Endothelial cell of umbilical vein (primary cell): Measurements from ENCODE around the gene LHX3. TPM values are rescaled to one million over a fixed set of nuclear protein-coding genes. Genes with fewer than 3 reads are reported as not detected.

Experiments
- BruUV-seq: library from RNA; stranded (reverse); fragments of 400-500 nt; replicated peaks from 2 replicates; lab custom pipeline; 2021; lab: Mats Ljungman, UMichigan
- CTCF ChIA-PET: fragments of 300-600, 350-600 bp; sonication (Branson Sonifier 250); formaldehyde crosslinking; loops from one replicate; lab custom pipeline; 2021; ENCODE audit warnings: antibody characterized with exemption, inconsistent platforms; lab: Charles Lee
- POLR2A ChIA-PET: fragments of 300-600, 350-600 bp; sonication (Branson Sonifier 250); formaldehyde crosslinking; loops from one replicate; lab custom pipeline; 2021; ENCODE audit warnings: antibody characterized with exemption, inconsistent platforms; lab: Charles Lee
- DNase-seq: peaks from one replicate; pipeline ENCODE4 v3.0.0-alpha.2; 2011; ENCODE audit warnings: low read depth, low spot score
- FAIRE-seq: peaks from 2 replicates; lab custom pipeline; 2011; peaks lifted over from hg19 to GRCh38; lab: Jason Lieb, UNC
- H2AFZ ChIP-seq: 2 replicates; pipeline ENCODE4 v1.6.0; 2012; ENCODE audit warnings: low read depth, low read length, control low read depth, inconsistent platforms
- H3K27ac ChIP-seq: 2 replicates; pipeline ENCODE4 v1.5.1; 2011; ENCODE audit warnings: low read depth, mild to moderate bottlenecking, control low read depth, low read length, moderate library complexity; ENCODE audit not compliant: insufficient read depth
- H3K27me3 ChIP-seq, 2 experiments: 2 replicates each; pipeline versions ENCODE4 v1.6.0 to v1.6.1; 2011; ENCODE audit warnings: low read length in 2 of 2, mixed read lengths in 1 of 2; ENCODE audit not compliant: control insufficient read depth in 2 of 2, insufficient read depth in 2 of 2
- H3K36me3 ChIP-seq, 2 experiments: 2 replicates in 1 of 2; 3 replicates in 1 of 2; pipeline ENCODE4 v1.5.1; 2011; ENCODE audit warnings: low read length in 2 of 2, mild to moderate bottlenecking in 1 of 2, moderate library complexity in 1 of 2; ENCODE audit not compliant: control insufficient read depth in 2 of 2, insufficient read depth in 2 of 2; ENCODE audit errors: extremely low read depth in 1 of 2
- H3K4me1 ChIP-seq: 3 replicates; pipeline ENCODE4 v1.5.1; 2011; ENCODE audit warnings: mild to moderate bottlenecking, low read length; ENCODE audit not compliant: control insufficient read depth, insufficient read depth; ENCODE audit errors: extremely low read depth
- H3K4me2 ChIP-seq: 2 replicates; pipeline ENCODE4 v1.6.1; 2011; ENCODE audit warnings: low read length, control low read depth, mixed read lengths; ENCODE audit not compliant: insufficient read depth
- H3K4me3 ChIP-seq, 3 experiments: fragments of 200-600 bp in 1 of 3; sonication (generic), shearing (Covaris generic) in 1 of 3; replicated peaks in 1 of 3; 2 replicates each; pipeline ENCODE4 v1.5.1; 2011 to 2016; ENCODE audit warnings: control low read depth in 3 of 3, low read length in 3 of 3, mild to moderate bottlenecking in 2 of 3, inconsistent platforms in 1 of 3, low read depth in 1 of 3, moderate library complexity in 1 of 3; ENCODE audit not compliant: insufficient read depth in 1 of 3
- H3K79me2 ChIP-seq: 2 replicates; pipeline ENCODE4 v1.6.0; 2012; ENCODE audit warnings: low read length, inconsistent platforms; ENCODE audit not compliant: control insufficient read depth, insufficient read depth
- H3K9ac ChIP-seq: replicated peaks from 2 replicates; pipeline ENCODE3; 2011; ENCODE audit warnings: low read length, control low read depth; ENCODE audit not compliant: insufficient read depth; ENCODE audit errors: extremely low read depth
- H3K9me1 ChIP-seq: replicated peaks from 3 replicates; pipeline ENCODE4 v1.6.0; 2011; ENCODE audit warnings: mild to moderate bottlenecking, low read length; ENCODE audit not compliant: control insufficient read depth, insufficient read depth; ENCODE audit errors: extremely low read depth
- H3K9me3 ChIP-seq: replicated peaks from 2 replicates; pipeline ENCODE4 v1.5.1; 2012; ENCODE audit warnings: low read length, inconsistent platforms; ENCODE audit not compliant: control insufficient read depth, insufficient read depth
- H4K20me1 ChIP-seq: replicated peaks from 2 replicates; pipeline ENCODE3; 2011; ENCODE audit warnings: mild to moderate bottlenecking, low read length; ENCODE audit not compliant: control insufficient read depth, insufficient read depth; ENCODE audit errors: extremely low read depth
- EZH2 ChIP-seq: IDR thresholded peaks from 2 replicates; pipeline ENCODE4 v1.6.1; 2012; ENCODE audit warnings: borderline replicate concordance, low read depth, mild to moderate bottlenecking, moderate library complexity, low read length, inconsistent platforms; ENCODE audit not compliant: severe bottlenecking
- FOS ChIP-seq: IDR thresholded peaks from 2 replicates; pipeline ENCODE4 v1.6.1; 2011; ENCODE audit warnings: mild to moderate bottlenecking, low read length, moderate library complexity, borderline replicate concordance; ENCODE audit not compliant: insufficient read depth
- GATA2 ChIP-seq: IDR thresholded peaks from 2 replicates; pipeline ENCODE4 v1.7.0; 2011; ENCODE audit warnings: low read depth, mild to moderate bottlenecking, moderate library complexity, mixed read lengths, low read length; ENCODE audit not compliant: insufficient read length, insufficient read depth
- JUN ChIP-seq: IDR thresholded peaks from 2 replicates; pipeline ENCODE4 v1.6.1; 2011; ENCODE audit warnings: borderline replicate concordance, low read depth; ENCODE audit not compliant: insufficient read length, insufficient read depth
- MYC ChIP-seq: IDR thresholded peaks from one replicate; pipeline ENCODE4 v1.6.1; 2011; ENCODE audit warnings: mild to moderate bottlenecking, low read depth, low read length
- POLR2A ChIP-seq: IDR thresholded peaks from 2 replicates; pipeline ENCODE4 v1.6.1; 2012; ENCODE audit warnings: low read depth, mild to moderate bottlenecking, control low read depth, low read length
- dilution Hi-C: fragments of 300-500 bp; cut with MboI; formaldehyde crosslinking; loops from one replicate; pipeline ENCODE4 v1.15.0; 2019; ENCODE audit warnings: low sequenced_read_pairs; ENCODE audit not compliant: extremely low pct_ligation_motif_present
- intact Hi-C: fragments of 100-400 bp; cut with micrococcal nuclease; formaldehyde crosslinking; loops from one replicate; pipeline ENCODE4 v1.10.0; 2022
- polyA plus RNA-seq, 4 experiments: library from polyadenylated mRNA; depleted of rRNA in 3 of 4; stranded (reverse) in 3 of 4; unstranded in 1 of 4; fragments of >200 nt; gene quantifications; 2 replicates each; pipeline versions ENCODE4 v1.2.1 to v1.2.3, GENCODE V29; 2011 to 2012; ENCODE audit warnings: missing spikeins in 1 of 4
- total RNA-seq: library from RNA; stranded (reverse); gene quantifications from 2 replicates; pipeline ENCODE4 v1.2.3, GENCODE V29; 2021
- TF ChIP-seq, protein P1 (sequence below), 2 donors: IDR thresholded peaks; 1 replicate in 1 of 2; 2 replicates in 1 of 2; pipeline ENCODE4 v1.5.1; 2011; ENCODE audit warnings: low read length in 2 of 2, mild to moderate bottlenecking in 2 of 2, moderate library complexity in 2 of 2, control low read depth in 1 of 2, inconsistent platforms in 1 of 2, low read depth in 1 of 2; ENCODE audit not compliant: insufficient read depth in 1 of 2; ENCODE audit errors: extremely low read depth in 1 of 2

Gene LHX3
- total and polyA plus RNA-seq, 2 donors (not counting 3 experiments of a cell fraction or from before 2014, with no cell fraction given): not detected

DNA sequence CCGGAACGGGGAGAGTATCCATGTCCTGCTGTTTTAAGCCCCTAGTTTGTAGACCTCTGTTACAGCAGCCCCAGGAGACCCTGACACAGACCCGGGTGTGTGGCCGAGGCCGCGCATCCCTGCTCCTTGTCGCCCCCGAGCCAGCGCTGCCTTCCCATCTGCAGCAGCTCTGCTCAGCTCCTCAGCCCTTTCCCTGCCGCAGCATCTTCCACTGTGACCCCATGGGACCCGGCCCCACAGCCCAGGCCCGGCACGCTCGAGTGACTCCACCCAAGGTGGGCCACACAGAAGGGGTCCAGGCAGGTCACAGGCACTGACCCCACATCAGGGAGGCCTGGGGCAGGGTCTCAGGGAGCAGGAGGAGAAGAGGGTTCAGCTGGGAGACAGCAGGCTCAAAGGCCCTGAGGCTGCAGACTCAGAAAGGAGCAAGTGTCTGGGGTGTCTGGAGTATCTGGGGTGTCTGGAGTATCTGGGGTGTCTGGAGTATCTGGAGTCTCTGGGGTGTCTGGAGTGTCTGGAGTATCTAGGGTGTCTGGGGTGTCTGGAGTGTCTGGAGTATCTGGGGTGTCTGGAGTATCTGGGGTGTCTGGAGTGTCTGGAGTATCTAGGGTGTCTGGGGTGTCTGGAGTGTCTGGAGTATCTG is 31.2 kb downstream of the LHX3 start:
- no TSS peak for BruUV-seq
- intact Hi-C loops: no loop called here
- dilution Hi-C loops: no loop called here
- H3K79me2 ChIP-seq: no peaks in the 10 kb centered on the region
- H3K27me3 ChIP-seq: peaks cover 3 to 4% of the 10 kb centered on the region in 2 experiments
- no peaks in the 10 kb centered on the region for H4K20me1 ChIP-seq
- H3K4me3 ChIP-seq: no peak overlapping the region
- no peak overlapping the region for H3K9ac ChIP-seq
- DNase-seq (no peak), FAIRE-seq (no peak)
- no peaks in the 10 kb centered on the region for H3K4me1 ChIP-seq
- ChIA-PET CTCF (no interaction called here), POLR2A (no interaction called here)
- no peak overlapping the region for H3K4me2 ChIP-seq
- TF ChIP-seq EZH2 (no peak), GATA2 (no peak), JUN (no peak), POLR2A (no peak), FOS (no peak), MYC (no peak)
- TF ChIP-seq, protein P1, sequence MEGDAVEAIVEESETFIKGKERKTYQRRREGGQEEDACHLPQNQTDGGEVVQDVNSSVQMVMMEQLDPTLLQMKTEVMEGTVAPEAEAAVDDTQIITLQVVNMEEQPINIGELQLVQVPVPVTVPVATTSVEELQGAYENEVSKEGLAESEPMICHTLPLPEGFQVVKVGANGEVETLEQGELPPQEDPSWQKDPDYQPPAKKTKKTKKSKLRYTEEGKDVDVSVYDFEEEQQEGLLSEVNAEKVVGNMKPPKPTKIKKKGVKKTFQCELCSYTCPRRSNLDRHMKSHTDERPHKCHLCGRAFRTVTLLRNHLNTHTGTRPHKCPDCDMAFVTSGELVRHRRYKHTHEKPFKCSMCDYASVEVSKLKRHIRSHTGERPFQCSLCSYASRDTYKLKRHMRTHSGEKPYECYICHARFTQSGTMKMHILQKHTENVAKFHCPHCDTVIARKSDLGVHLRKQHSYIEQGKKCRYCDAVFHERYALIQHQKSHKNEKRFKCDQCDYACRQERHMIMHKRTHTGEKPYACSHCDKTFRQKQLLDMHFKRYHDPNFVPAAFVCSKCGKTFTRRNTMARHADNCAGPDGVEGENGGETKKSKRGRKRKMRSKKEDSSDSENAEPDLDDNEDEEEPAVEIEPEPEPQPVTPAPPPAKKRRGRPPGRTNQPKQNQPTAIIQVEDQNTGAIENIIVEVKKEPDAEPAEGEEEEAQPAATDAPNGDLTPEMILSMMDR (IDR thresholded peaks at IDR 0.05; ENCODE audit: extremely low read depth in 1 of 2, insufficient read depth in 1 of 2, low read depth in 1 of 2, low read length in 2 of 2): no peak
- H3K36me3 ChIP-seq: no peaks in the 10 kb centered on the region
- no peaks in the 10 kb centered on the region for H3K9me1 ChIP-seq
- H3K9me3 ChIP-seq: no peaks in the 10 kb centered on the region
- no peak overlapping the region for H2AFZ ChIP-seq
- no peak overlapping the region for H3K27ac ChIP-seq
